ENCODE results near the gene TBL1X.

Gene TBL1X

DNA sequence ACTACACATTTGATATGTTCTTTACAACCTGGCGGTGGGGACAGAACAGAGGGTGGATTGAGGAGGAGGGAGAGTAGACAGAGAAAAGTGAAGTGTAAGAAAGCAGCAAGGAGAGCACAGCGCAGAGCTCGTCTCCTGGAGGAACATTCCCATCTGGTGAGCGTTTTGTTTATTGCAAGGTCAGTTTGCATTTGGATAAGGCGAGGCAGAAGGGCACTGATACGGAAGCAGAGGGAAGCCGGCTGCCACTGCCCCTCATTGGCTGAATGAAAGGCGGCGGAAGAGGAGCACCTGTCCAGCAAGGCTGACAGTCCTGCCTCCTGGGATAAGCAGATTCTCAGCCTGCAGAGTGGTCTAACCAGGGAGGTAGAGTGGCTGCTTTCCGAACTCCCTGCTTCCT, 217.6 kb downstream of the TBL1X start:
- DNase-seq (ENCODE audit: low read depth), result no peak
- peak; percentile 5 for TF ChIP-seq CTCF (IDR thresholded peaks at IDR 0.05; ENCODE audit: insufficient read depth, low read depth, low read length, missing control alignments)
- H3K4me3 ChIP-seq (ENCODE audit: low read length), result no peak overlapping the region

DNA sequence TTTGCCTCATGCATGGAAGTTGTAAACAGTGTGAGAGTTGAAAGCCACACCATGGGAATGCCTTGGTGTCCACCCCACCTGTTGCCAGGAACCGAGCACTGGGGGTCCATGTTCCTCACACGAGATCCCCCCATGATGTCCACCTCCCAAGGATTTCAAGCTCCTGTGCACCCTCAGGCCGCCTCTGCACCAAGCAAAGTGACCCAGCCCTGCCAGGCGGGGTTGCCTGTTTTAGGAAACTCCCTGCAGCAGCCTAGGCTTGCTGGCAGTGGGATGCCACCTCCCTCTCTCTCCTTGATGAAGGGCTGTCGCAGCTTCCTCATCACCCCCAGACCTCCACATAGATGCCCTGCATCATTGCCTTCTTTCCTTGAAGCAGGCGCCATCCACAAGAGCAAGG, 218.0 kb downstream of the TBL1X start:
- TF ChIP-seq CTCF (IDR thresholded peaks at IDR 0.05; ENCODE audit: insufficient read depth, low read depth, low read length, missing control alignments), result no peak
- DNase-seq (ENCODE audit: low read depth), result no peak
- H3K4me3 ChIP-seq (ENCODE audit: low read length), result no peak overlapping the region

GRCh38 chrX:9683350-9683749, 218.5 kb downstream of the TBL1X start:
- H3K4me3 ChIP-seq (ENCODE audit: low read length), result no peak overlapping the region
- no peak for TF ChIP-seq CTCF (IDR thresholded peaks at IDR 0.05; ENCODE audit: insufficient read depth, low read depth, low read length, missing control alignments)
- DNase-seq (ENCODE audit: low read depth), result no peak

DNA sequence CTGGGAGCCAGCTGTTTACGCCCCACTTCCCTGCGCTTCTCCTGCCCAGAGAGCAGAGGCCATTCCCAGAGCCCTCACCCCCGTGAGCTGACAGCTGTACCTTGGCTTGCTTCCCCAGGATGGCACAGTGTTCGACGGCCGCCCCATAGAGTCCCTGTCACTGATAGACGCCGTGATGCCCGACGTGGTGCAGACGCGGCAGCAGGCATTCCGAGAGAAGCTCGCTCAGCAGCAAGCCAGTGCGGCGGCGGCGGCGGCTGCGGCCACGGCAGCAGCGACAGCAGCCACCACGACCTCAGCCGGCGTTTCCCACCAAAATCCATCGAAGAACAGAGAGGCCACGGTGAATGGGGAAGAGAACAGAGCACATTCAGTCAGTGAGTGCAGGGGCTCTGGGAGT, 223.0 kb downstream of the TBL1X start:
- DNase-seq (ENCODE audit: low read depth), result no peak
- H3K4me3 ChIP-seq (ENCODE audit: low read length), result no peak overlapping the region
- TF ChIP-seq CTCF (IDR thresholded peaks at IDR 0.05; ENCODE audit: insufficient read depth, low read depth, low read length, missing control alignments), result no peak

GRCh38 chrX:9688833-9689232, 224.0 kb downstream of the TBL1X start:
- no peak overlapping the region for H3K4me3 ChIP-seq (ENCODE audit: low read length)
- TF ChIP-seq CTCF (IDR thresholded peaks at IDR 0.05; ENCODE audit: insufficient read depth, low read depth, low read length, missing control alignments), result no peak
- no peak for DNase-seq (ENCODE audit: low read depth)

GRCh38 chrX:9690046-9690445, 225.2 kb downstream of the TBL1X start:
- no peak for TF ChIP-seq CTCF (IDR thresholded peaks at IDR 0.05; ENCODE audit: insufficient read depth, low read depth, low read length, missing control alignments)
- no peak for DNase-seq (ENCODE audit: low read depth)
- H3K4me3 ChIP-seq (ENCODE audit: low read length), result no peak overlapping the region

- H3K4me3 ChIP-seq (ENCODE audit: low read length), result no peak overlapping the region
- no peak for DNase-seq (ENCODE audit: low read depth)
- no peak for TF ChIP-seq CTCF (IDR thresholded peaks at IDR 0.05; ENCODE audit: insufficient read depth, low read depth, low read length, missing control alignments)
Measured at GRCh38 chrX:9693307-9694001, 228.6 kb downstream of the TBL1X start.

Data from epithelial cell of esophagus (primary cell).